ENCODE results near the gene SDR42E1. TPM values are rescaled to one million over a fixed set of nuclear protein-coding genes. Genes with fewer than 3 reads are reported as not detected.

The SDR42E1 gene
- total RNA-seq, 1 experiment from 2014 or later = 0.07 TPM

DNA sequence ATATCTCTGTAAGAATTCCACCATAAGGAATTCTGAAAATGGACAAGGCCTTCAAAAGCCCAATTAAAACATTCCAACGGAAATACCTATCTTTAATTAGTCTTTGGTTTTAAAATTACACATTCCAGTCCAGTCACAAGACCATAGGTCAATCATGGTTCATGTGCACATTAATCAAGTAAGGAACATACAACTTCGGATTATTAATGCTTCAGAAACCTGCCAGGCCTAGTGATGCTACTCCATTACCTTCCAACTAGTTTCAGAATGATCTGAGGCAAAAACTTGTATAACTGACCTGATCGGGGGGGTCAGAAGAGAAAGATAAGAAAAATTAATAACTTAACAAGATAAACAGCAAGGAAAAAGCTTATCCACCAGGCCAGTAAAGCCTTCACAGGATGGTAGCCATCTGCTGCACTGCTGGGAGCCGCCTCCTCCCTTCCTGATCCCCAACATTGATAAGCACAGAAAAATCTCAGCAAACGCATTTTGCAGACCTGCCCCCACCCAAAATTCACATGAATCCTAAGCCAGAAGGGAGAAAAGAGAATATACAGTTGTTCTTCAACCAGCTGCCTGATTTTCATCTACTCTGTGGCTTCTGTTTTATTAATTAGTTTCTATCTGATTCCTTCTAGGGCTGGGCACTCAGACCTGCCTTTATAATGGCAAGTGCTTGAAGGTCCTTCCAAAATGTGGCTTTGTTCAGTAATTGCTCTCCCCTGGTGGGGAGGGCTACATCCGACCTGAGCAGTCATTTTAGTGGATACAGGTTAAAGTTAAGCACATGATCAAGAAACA is 6.0 kb downstream of the SDR42E1 start:
- Mint-ChIP-seq H3K36me3 (peaks cover 32% of the 10 kb centered on the region), H3K27me3 (ENCODE audit: low read depth) (peaks cover 13% of the 10 kb centered on the region), H3K4me1 (peaks cover 21% of the 10 kb centered on the region), H3K4me3 (no peak overlapping the region), H3K9me3 (peaks cover 38% of the 10 kb centered on the region), H3K27ac (no peak overlapping the region)
- CTCF ChIA-PET = interaction anchor here (1.0 kb wide), 1 partner anchor 66 kb away, joined by 3 read pairs; no protein-coding TSS in a partner anchor
- DNase-seq (ENCODE audit: low spot score) (no peak), ATAC-seq (peak; percentile 77)
- POLR2A ChIA-PET = no interaction called here
- TF ChIP-seq TCF7 (CRISPR knock-in tag; IDR thresholded peaks at IDR 0.05; ENCODE audit: low read depth) (no peak), E2F4 (CRISPR knock-in tag; IDR thresholded peaks at IDR 0.05; ENCODE audit: borderline replicate concordance, low read depth) (no peak)

GRCh38 chr16:82004601-82005000 is 6.7 kb downstream of the SDR42E1 start:
- no peak overlapping the region for H3K27ac Mint-ChIP-seq
- no peak for ATAC-seq
- POLR2A ChIA-PET = no interaction called here

GRCh38 chr16:82002831-82003230 is 8.4 kb downstream of the SDR42E1 start:
- Mint-ChIP-seq H3K27me3 (ENCODE audit: low read depth) (peaks cover 2% of the 10 kb centered on the region), H3K4me3 (no peak overlapping the region), H3K9me3 (peaks cover 17% of the 10 kb centered on the region), H3K4me1 (peaks cover 21% of the 10 kb centered on the region), H3K27ac (no peak overlapping the region), H3K36me3 (peaks cover 8% of the 10 kb centered on the region)
- TF ChIP-seq FOXK1 (CRISPR knock-in tag; IDR thresholded peaks at IDR 0.05) (no peak), CDX4 (CRISPR knock-in tag; IDR thresholded peaks at IDR 0.05; ENCODE audit: borderline replicate concordance) (no peak), SP1 (CRISPR knock-in tag; conservative IDR thresholded peaks at IDR 0.05) (no peak), ZNF671 (CRISPR knock-in tag; IDR thresholded peaks at IDR 0.05) (no peak), CREB1 (CRISPR knock-in tag; IDR thresholded peaks at IDR 0.05) (no peak), TP53 (CRISPR knock-in tag; IDR thresholded peaks at IDR 0.05) (no peak)
- TF ChIP-seq, protein P1, sequence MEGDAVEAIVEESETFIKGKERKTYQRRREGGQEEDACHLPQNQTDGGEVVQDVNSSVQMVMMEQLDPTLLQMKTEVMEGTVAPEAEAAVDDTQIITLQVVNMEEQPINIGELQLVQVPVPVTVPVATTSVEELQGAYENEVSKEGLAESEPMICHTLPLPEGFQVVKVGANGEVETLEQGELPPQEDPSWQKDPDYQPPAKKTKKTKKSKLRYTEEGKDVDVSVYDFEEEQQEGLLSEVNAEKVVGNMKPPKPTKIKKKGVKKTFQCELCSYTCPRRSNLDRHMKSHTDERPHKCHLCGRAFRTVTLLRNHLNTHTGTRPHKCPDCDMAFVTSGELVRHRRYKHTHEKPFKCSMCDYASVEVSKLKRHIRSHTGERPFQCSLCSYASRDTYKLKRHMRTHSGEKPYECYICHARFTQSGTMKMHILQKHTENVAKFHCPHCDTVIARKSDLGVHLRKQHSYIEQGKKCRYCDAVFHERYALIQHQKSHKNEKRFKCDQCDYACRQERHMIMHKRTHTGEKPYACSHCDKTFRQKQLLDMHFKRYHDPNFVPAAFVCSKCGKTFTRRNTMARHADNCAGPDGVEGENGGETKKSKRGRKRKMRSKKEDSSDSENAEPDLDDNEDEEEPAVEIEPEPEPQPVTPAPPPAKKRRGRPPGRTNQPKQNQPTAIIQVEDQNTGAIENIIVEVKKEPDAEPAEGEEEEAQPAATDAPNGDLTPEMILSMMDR (IDR thresholded peaks at IDR 0.05) = no peak
- TF ChIP-seq, protein P2, sequence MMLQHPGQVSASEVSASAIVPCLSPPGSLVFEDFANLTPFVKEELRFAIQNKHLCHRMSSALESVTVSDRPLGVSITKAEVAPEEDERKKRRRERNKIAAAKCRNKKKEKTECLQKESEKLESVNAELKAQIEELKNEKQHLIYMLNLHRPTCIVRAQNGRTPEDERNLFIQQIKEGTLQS (CRISPR knock-in tag; conservative IDR thresholded peaks at IDR 0.05) = no peak
- DNase-seq (ENCODE audit: low spot score) = no peak
- ChIA-PET POLR2A (no interaction called here), CTCF (no interaction called here)
- ATAC-seq = no peak

More at GRCh38 chr16:82004601-82005000, 6.7 kb downstream of the SDR42E1 start:
- no peak for TF ChIP-seq ZNF138 (CRISPR knock-in tag; conservative IDR thresholded peaks at IDR 0.05)
- TF ChIP-seq ZBTB43 (CRISPR knock-in tag; IDR thresholded peaks at IDR 0.05) = no peak
- TF ChIP-seq, protein P1 (IDR thresholded peaks at IDR 0.05) = no peak
- no peak for TF ChIP-seq KAT7 (CRISPR knock-in tag; IDR thresholded peaks at IDR 0.05; ENCODE audit: borderline replicate concordance)
- TF ChIP-seq ZNF232 (CRISPR knock-in tag; IDR thresholded peaks at IDR 0.05) = no peak
- TF ChIP-seq RORB (CRISPR knock-in tag; IDR thresholded peaks at IDR 0.05) = no peak
- TF ChIP-seq USF2 (CRISPR knock-in tag; IDR thresholded peaks at IDR 0.05) = no peak
- TF ChIP-seq ESRRA (CRISPR knock-in tag; IDR thresholded peaks at IDR 0.05; ENCODE audit: borderline replicate concordance) = no peak
- no peak for TF ChIP-seq USF1 (CRISPR knock-in tag; IDR thresholded peaks at IDR 0.05)
- TF ChIP-seq IRF2 (CRISPR knock-in tag; IDR thresholded peaks at IDR 0.05; ENCODE audit: borderline replicate concordance, low read depth) = no peak
- no peak for TF ChIP-seq SOX15 (CRISPR knock-in tag; IDR thresholded peaks at IDR 0.05)
- TF ChIP-seq NFYB (CRISPR knock-in tag; conservative IDR thresholded peaks at IDR 0.05; ENCODE audit: low read depth) = no peak
- no peak for TF ChIP-seq PRRX2 (CRISPR knock-in tag; IDR thresholded peaks at IDR 0.05)
- TF ChIP-seq TCF7 (CRISPR knock-in tag; IDR thresholded peaks at IDR 0.05; ENCODE audit: low read depth) = no peak
- no peak for DNase-seq (ENCODE audit: low spot score)
- H3K27me3 Mint-ChIP-seq (ENCODE audit: low read depth) = peaks cover 7% of the 10 kb centered on the region
- peaks cover 21% of the 10 kb centered on the region for H3K4me1 Mint-ChIP-seq
- H3K9me3 Mint-ChIP-seq = peaks cover 31% of the 10 kb centered on the region
- H3K4me3 Mint-ChIP-seq = no peak overlapping the region
- CTCF ChIA-PET = interaction anchor here (1.0 kb wide), 1 partner anchor 65 kb away, joined by 3 read pairs; no protein-coding TSS in a partner anchor
- peaks cover 26% of the 10 kb centered on the region for H3K36me3 Mint-ChIP-seq
